ENCODE measurements around the gene SLC25A51.

DNA sequence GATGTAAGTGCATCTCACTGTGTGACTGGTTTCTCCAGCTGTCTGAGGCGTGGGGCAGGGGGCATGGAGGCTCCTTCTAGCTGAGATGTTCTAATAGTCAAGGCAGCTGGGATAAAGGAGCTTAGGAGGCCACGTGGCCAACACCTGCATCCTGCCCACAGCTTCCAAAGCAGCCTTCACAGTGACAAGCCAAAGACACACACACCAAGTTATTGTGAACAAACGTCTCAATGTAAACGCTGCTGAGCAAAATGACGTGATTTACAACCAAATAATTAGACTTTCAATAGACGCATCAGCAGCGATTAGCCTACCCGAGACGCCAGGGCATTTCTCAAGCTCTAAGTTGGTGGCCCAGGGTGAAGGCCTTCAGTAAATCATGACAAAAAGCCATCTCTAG lies 23.2 kb upstream of the SLC25A51 start:
- TF ChIP-seq CTCF (IDR thresholded peaks at IDR 0.05), result no peak
- no peak for TF ChIP-seq POLR2A (IDR thresholded peaks at IDR 0.05)
- TF ChIP-seq POLR2AphosphoS5 (IDR thresholded peaks at IDR 0.05), result no peak

Measured in prostate gland (tissue), 2 donors.